GM12875 (cell line): ENCODE data around the gene PDS5B.

ENCODE experiments used
- H3K4me3 ChIP-seq: one replicate; pipeline ENCODE4 v1.5.1; 2011; ENCODE audit warnings: low read depth, low read length, control low read depth
- CTCF ChIP-seq: IDR thresholded peaks from 2 replicates; pipeline ENCODE4 v1.5.1; 2011; ENCODE audit warnings: low read depth, mild to moderate bottlenecking, control low read depth, inconsistent platforms, low read length, moderate library complexity, borderline replicate concordance; ENCODE audit not compliant: insufficient read depth

The PDS5B gene

GRCh38 chr13:32779119-32779518 lies 192.9 kb downstream of the PDS5B start:
- TF ChIP-seq CTCF, result no peak
- no peak overlapping the region for H3K4me3 ChIP-seq

GRCh38 chr13:32781906-32782305 lies 195.7 kb downstream of the PDS5B start:
- TF ChIP-seq CTCF, result no peak
- H3K4me3 ChIP-seq, result no peak overlapping the region

- TF ChIP-seq CTCF, result no peak
- H3K4me3 ChIP-seq, result no peak overlapping the region
These were observed 196.8 kb downstream of the PDS5B start for GRCh38 chr13:32783067-32783466.

- no peak overlapping the region for H3K4me3 ChIP-seq
- TF ChIP-seq CTCF, result peak; percentile 18; the same call in 1 of the 2 replicates
These were observed 204.5 kb downstream of the PDS5B start for GRCh38 chr13:32790731-32791130.

- TF ChIP-seq CTCF, result no peak
- no peak overlapping the region for H3K4me3 ChIP-seq
These were observed 205.4 kb downstream of the PDS5B start for GRCh38 chr13:32791545-32792172.

GRCh38 chr13:32796754-32797153 lies 210.5 kb downstream of the PDS5B start:
- H3K4me3 ChIP-seq, result no peak overlapping the region
- no peak for TF ChIP-seq CTCF

- no peak overlapping the region for H3K4me3 ChIP-seq
These were observed 215.9 kb downstream of the PDS5B start for GRCh38 chr13:32802159-32802558.

More at GRCh38 chr13:32802159-32802558, 215.9 kb downstream of the PDS5B start:
- TF ChIP-seq CTCF, result no peak
